Measurements from ENCODE around the gene DPY19L1. TPM values are rescaled to one million over a fixed set of nuclear protein-coding genes. Genes with fewer than 3 reads are reported as not detected.

DPY19L1 gene
- total RNA-seq, 1 experiment from 2014 or later = 32.8 TPM

DNA sequence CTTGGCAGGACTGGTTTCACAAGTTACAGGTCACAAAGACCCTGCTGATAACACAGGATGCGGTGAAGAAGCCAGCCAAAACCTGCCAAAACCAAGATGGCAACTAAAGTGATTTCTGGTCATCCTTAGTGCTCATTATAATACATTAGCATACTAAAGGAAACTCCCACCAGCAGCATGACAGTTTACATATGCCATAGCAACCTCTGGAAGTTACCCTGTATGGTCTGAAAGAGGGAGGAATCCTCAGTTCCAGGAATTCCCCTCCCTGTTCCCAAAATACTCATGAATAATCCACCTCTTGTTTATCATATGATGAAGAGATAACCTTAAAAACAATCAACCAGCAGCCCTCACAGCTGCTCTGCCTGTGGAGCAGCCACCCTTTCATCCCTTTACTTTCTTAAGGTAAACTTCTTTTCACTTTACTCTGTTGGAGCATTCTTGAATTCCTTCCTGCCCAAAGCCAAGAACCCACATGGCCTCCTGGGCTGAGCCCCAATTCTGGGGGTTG lies 21.9 kb downstream of the DPY19L1 start:
- no peak overlapping the region for H3K4me2 ChIP-seq
- intact Hi-C loops (cut with micrococcal nuclease; ENCODE audit: unreplicated experiment) = loop anchor here (1.0 kb wide), 1 partner anchor 11 kb away; no protein-coding TSS in a partner anchor
- H3F3A ChIP-seq (ENCODE audit: insufficient read depth, low read depth) = no peaks in the 10 kb centered on the region
- no peak overlapping the region for H3K27ac ChIP-seq
- H3K9me3 ChIP-seq (ENCODE audit: insufficient read depth, low read depth) = no peaks in the 10 kb centered on the region
- no peaks in the 10 kb centered on the region for H3K79me2 ChIP-seq (ENCODE audit: low read depth)
- no TSS peak for BruUV-seq (replicated peaks)
- DNase-seq = peak in 1 of 2 experiments; percentile 48
- TF ChIP-seq, protein P1, sequence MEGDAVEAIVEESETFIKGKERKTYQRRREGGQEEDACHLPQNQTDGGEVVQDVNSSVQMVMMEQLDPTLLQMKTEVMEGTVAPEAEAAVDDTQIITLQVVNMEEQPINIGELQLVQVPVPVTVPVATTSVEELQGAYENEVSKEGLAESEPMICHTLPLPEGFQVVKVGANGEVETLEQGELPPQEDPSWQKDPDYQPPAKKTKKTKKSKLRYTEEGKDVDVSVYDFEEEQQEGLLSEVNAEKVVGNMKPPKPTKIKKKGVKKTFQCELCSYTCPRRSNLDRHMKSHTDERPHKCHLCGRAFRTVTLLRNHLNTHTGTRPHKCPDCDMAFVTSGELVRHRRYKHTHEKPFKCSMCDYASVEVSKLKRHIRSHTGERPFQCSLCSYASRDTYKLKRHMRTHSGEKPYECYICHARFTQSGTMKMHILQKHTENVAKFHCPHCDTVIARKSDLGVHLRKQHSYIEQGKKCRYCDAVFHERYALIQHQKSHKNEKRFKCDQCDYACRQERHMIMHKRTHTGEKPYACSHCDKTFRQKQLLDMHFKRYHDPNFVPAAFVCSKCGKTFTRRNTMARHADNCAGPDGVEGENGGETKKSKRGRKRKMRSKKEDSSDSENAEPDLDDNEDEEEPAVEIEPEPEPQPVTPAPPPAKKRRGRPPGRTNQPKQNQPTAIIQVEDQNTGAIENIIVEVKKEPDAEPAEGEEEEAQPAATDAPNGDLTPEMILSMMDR (conservative IDR thresholded peaks at IDR 0.05) = no peak
- TF ChIP-seq EZH2 (IDR thresholded peaks at IDR 0.05; ENCODE audit: low read depth) = no peak
- no peaks in the 10 kb centered on the region for H3K9me2 ChIP-seq (ENCODE audit: insufficient read depth)
- H4K20me1 ChIP-seq (ENCODE audit: insufficient read depth) = peaks cover 4% of the 10 kb centered on the region; the same call in 1 of the 2 replicates
- 0 out of 2 replicates have a peak, but pooled peaks cover 5% of the 10 kb centered on the region for H3K36me3 ChIP-seq (ENCODE audit: low read depth)
- no peak overlapping the region for H3K4me3 ChIP-seq
- H2AFZ ChIP-seq = no peak overlapping the region
- no peaks in the 10 kb centered on the region for H3K4me1 ChIP-seq (replicated peaks; ENCODE audit: insufficient read depth)
- POLR2A ChIA-PET (ENCODE audit: unreplicated experiment) = no interaction called here
- H3K27me3 ChIP-seq (ENCODE audit: insufficient read depth, low read depth) = no peaks in the 10 kb centered on the region
- CTCF ChIA-PET = no interaction called here

DNA sequence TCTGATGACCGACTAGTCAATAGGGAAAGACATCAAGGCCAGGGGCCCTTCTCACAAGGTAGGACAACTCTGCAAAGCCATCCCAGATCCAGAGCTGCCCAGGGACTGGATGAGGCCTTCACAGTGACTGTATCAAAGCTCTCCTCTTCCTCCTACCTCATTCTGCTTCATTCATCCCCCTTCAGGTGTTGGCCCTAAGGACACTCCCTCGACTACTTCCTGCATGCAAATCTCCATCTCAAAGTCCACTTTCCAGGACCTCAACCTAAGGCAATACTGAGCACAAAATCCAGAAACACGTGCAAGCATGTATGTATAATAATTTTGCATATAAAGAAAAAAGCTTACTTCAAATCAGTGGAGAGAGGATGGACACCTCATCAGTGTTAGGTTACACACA lies 25.1 kb downstream of the DPY19L1 start:
- Histone ChIP-seq H3K4me3 (no peak overlapping the region), H3K9me3 (ENCODE audit: insufficient read depth, low read depth) (no peaks in the 10 kb centered on the region), H2AFZ (no peak overlapping the region), H3K36me3 (ENCODE audit: low read depth) (0 out of 2 replicates have a peak, but pooled peaks cover 5% of the 10 kb centered on the region), H3K27ac (no peak overlapping the region), H3K27me3 (ENCODE audit: insufficient read depth, low read depth) (no peaks in the 10 kb centered on the region), H3K9me2 (ENCODE audit: insufficient read depth) (no peaks in the 10 kb centered on the region), H3K79me2 (ENCODE audit: low read depth) (no peaks in the 10 kb centered on the region), H3K4me1 (replicated peaks; ENCODE audit: insufficient read depth) (no peaks in the 10 kb centered on the region), H3F3A (ENCODE audit: insufficient read depth, low read depth) (no peaks in the 10 kb centered on the region), H3K4me2 (no peak overlapping the region), H4K20me1 (ENCODE audit: insufficient read depth) (no peaks in the 10 kb centered on the region)
- intact Hi-C loops (cut with micrococcal nuclease; ENCODE audit: unreplicated experiment) = no loop called here
- DNase-seq = no peak
- CTCF ChIA-PET = no interaction called here
- POLR2A ChIA-PET (ENCODE audit: unreplicated experiment) = no interaction called here
- no peak for TF ChIP-seq EZH2 (IDR thresholded peaks at IDR 0.05; ENCODE audit: low read depth)
- TF ChIP-seq, protein P1 (conservative IDR thresholded peaks at IDR 0.05) = no peak
- BruUV-seq (replicated peaks) = no TSS peak

DNA sequence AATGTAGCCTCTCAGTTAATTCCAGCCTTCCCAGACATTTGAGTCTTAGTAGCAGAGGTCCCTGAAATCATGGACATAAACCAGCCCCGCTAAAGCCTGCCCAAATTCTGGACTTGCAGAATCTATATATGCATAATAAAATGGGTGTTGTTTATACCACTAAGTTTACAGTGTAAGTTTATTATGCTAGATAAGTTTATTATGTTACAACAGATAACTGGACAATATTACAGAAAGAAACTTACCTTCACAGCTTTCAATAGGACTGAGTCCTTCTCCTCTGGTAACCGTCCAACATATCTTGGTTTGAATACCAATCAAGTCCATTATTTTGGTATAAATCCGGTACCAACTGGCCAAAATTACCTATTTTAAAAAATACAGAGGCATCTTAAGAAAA lies 26.2 kb downstream of the DPY19L1 start:
- TF ChIP-seq, protein P1 (conservative IDR thresholded peaks at IDR 0.05) = no peak
- no peak for TF ChIP-seq EZH2 (IDR thresholded peaks at IDR 0.05; ENCODE audit: low read depth)
- Histone ChIP-seq H3K9me3 (ENCODE audit: insufficient read depth, low read depth) (no peaks in the 10 kb centered on the region), H3K36me3 (ENCODE audit: low read depth) (no peaks in the 10 kb centered on the region), H4K20me1 (ENCODE audit: insufficient read depth) (no peaks in the 10 kb centered on the region), H3F3A (ENCODE audit: insufficient read depth, low read depth) (no peaks in the 10 kb centered on the region), H3K79me2 (ENCODE audit: low read depth) (no peaks in the 10 kb centered on the region), H3K4me3 (no peak overlapping the region), H3K27ac (no peak overlapping the region), H3K4me1 (replicated peaks; ENCODE audit: insufficient read depth) (peaks cover 2% of the 10 kb centered on the region; the same call in 1 of the 2 replicates), H3K27me3 (ENCODE audit: insufficient read depth, low read depth) (no peaks in the 10 kb centered on the region), H3K9me2 (ENCODE audit: insufficient read depth) (no peaks in the 10 kb centered on the region), H2AFZ (no peak overlapping the region), H3K4me2 (no peak overlapping the region)
- ChIA-PET POLR2A (ENCODE audit: unreplicated experiment) (no interaction called here), CTCF (no interaction called here)
- no peak for DNase-seq
- BruUV-seq (replicated peaks) = no TSS peak
- intact Hi-C loops (cut with micrococcal nuclease; ENCODE audit: unreplicated experiment) = no loop called here

Data from PC-9 (cell line).